Panc1 (cell line): ENCODE data around the gene SLC2A11. TPM values are rescaled to one million over a fixed set of nuclear protein-coding genes. Genes with fewer than 3 reads are reported as not detected.
A peak's percentile ranks its signal among the peaks of the same experiment; 100 is the strongest.

Experiments
- ATAC-seq: fragments of 200-7000 bp; cut with Tn5 transposase; 2 replicates; pipeline ENCODE4 v1.9.1; 2020; ENCODE audit warnings: mild to moderate bottlenecking, moderate library complexity
- BruUV-seq: library from RNA; stranded (reverse); fragments of 400-500 nt; replicated peaks from 2 replicates; lab custom pipeline; 2021; lab: Mats Ljungman, UMichigan
- CTCF ChIA-PET: fragments of 300-600 bp; sonication (Branson Sonifier 250); formaldehyde crosslinking; loops from one replicate; lab custom pipeline; 2022; ENCODE audit warnings: antibody characterized with exemption; lab: Charles Lee
- POLR2A ChIA-PET: fragments of 300-600 bp; sonication (Branson Sonifier 250); formaldehyde crosslinking; loops from one replicate; lab custom pipeline; 2022; ENCODE audit warnings: antibody characterized with exemption; lab: Charles Lee
- DNase-seq: peaks from one replicate; pipeline ENCODE4 v3.0.0-alpha.2; 2010; ENCODE audit warnings: low read depth, low spot score
- H3K27ac ChIP-seq: 2 replicates; pipeline ENCODE4 v1.5.1; 2011; ENCODE audit warnings: mild to moderate bottlenecking, low read length, inconsistent platforms
- H3K27me3 ChIP-seq: fragments of 200-500 bp; sonication (Bioruptor generic); 2 replicates; pipeline ENCODE4 v1.6.0; 2014; ENCODE audit warnings: low read length, inconsistent platforms; ENCODE audit not compliant: control insufficient read depth, insufficient read depth
- H3K36me3 ChIP-seq: fragments of 200-500 bp; sonication (Bioruptor generic); 2 replicates; pipeline ENCODE4 v1.5.1; 2014; ENCODE audit warnings: inconsistent platforms, mild to moderate bottlenecking, low read length, moderate library complexity; ENCODE audit not compliant: control insufficient read depth, insufficient read depth
- H3K4me1 ChIP-seq: 2 replicates; pipeline ENCODE4 v1.5.1; 2011; ENCODE audit warnings: inconsistent platforms, mild to moderate bottlenecking, low read length, moderate library complexity; ENCODE audit not compliant: control insufficient read depth, insufficient read depth
- H3K4me3 ChIP-seq, 2 experiments: 2 replicates each; pipeline ENCODE4 v1.5.1; 2011 to 2012; ENCODE audit warnings: low read depth in 2 of 2, low read length in 2 of 2, mild to moderate bottlenecking in 2 of 2, inconsistent platforms in 1 of 2, moderate library complexity in 1 of 2
- H3K9me3 ChIP-seq: fragments of 200-500 bp; sonication (Bioruptor generic); 2 replicates; pipeline ENCODE4 v1.5.1; 2014; ENCODE audit warnings: low read depth, mild to moderate bottlenecking, inconsistent platforms, low read length, moderate library complexity; ENCODE audit not compliant: control insufficient read depth, insufficient read depth
- POLR2AphosphoS5 ChIP-seq: IDR thresholded peaks from 2 replicates; pipeline ENCODE4 v1.6.1; 2012; ENCODE audit warnings: mild to moderate bottlenecking, low read depth, low read length, moderate library complexity
- SIN3A ChIP-seq: IDR thresholded peaks from 2 replicates; pipeline ENCODE4 v1.6.1; 2012; ENCODE audit warnings: low read depth, mild to moderate bottlenecking, low read length, moderate library complexity, borderline replicate concordance; ENCODE audit not compliant: insufficient read depth
- TCF7L2 ChIP-seq: IDR thresholded peaks from 2 replicates; pipeline ENCODE4 v1.6.1; 2011; ENCODE audit warnings: mild to moderate bottlenecking, low read depth, low read length, inconsistent platforms
- in situ Hi-C: cut with HindIII; loops from 2 replicates; pipeline ENCODE4 v1.10.0; 2016; ENCODE audit warnings: low sequenced_read_pairs, low pct_unique_long_range_greater_than_20kb
- intact Hi-C: fragments of 100-400 bp; cut with micrococcal nuclease; formaldehyde crosslinking; loops from one replicate; pipeline ENCODE4 v1.10.0; 2022; ENCODE audit not compliant: unreplicated experiment
- total RNA-seq: library from RNA; stranded (reverse); gene quantifications from one replicate; pipeline ENCODE4 v1.2.1, GENCODE V29; 2021; ENCODE audit not compliant: unreplicated experiment
- TF ChIP-seq, protein P1 (sequence below): fragments of 450-650 bp; IDR thresholded peaks from 2 replicates; pipeline ENCODE4 v1.5.1; 2017; ENCODE audit warnings: mild to moderate bottlenecking
- TF ChIP-seq, protein P2 (sequence below), 2 experiments: IDR thresholded peaks; 2 replicates each; pipeline ENCODE4 v1.6.1; 2011 to 2012; ENCODE audit warnings: low read depth in 2 of 2, control low read depth in 1 of 2, low read length in 1 of 2, mild to moderate bottlenecking in 1 of 2, moderate library complexity in 1 of 2; ENCODE audit not compliant: insufficient read depth in 1 of 2

Gene SLC2A11
- total RNA-seq, 1 experiment from 2014 or later = 33.8 TPM

DNA sequence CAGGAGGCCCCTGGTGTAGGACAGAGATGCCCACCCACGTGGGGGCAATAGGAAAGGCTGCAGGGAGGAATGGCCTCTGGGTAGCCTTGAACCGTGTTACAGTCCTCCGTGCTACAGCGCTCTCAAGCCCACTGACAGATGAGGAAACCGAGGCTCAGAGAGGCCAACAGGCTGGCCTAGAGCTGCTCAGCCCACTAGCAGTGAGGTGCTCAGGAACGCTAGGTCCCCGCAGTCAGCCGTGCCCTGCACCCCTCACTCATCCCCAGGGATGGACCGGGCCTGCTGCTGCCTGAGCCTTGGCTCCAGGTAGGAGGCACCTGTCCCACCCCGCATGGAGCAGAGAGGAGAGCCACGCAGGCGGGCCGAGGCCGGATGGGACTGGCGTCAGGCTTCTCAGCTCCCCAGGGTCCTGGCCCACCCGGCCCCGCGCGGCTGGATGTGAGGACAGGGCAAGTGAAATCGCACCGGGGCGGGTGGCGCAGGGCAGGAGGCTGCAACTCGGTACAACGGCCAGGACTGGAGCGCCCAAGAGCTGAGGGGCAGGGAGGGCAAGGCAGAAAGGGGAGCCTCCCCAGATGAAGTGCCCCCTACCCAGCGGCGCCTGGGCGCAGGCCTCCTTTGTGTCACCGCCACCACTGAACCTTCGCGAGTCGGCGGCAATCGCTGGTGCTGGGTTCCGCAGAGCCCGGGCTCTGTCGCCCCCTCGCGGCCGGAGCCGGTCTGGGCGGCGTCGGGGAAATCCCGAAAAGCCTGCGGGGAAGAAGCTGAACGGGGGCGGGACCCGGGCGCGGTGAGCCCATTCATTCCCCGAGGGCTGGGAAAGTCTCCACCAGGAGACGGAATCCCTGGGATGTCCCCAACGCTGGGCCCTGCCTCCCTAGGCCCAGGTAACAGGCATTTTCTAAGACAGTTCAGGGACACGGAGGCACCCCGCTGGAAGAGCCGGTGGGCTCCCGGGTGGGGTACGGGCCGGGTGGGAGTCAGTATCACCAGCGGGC, 8.4 kb upstream of the SLC2A11 start:
- in situ Hi-C loops (no loop called here), intact Hi-C loops (loop anchor here (10.0 kb wide), 2 partner anchors 75 to 225 kb away; partner anchors contain the start of gene MMP11)
- no peaks in the 10 kb centered on the region for H3K36me3 ChIP-seq
- H3K27me3 ChIP-seq = no peaks in the 10 kb centered on the region
- no peak overlapping the region for H3K27ac ChIP-seq
- TF ChIP-seq TCF7L2 (0 out of 2 replicates have a peak, but pooled peaks have one; percentile 48), SIN3A (no peak)
- TF ChIP-seq, protein P1, sequence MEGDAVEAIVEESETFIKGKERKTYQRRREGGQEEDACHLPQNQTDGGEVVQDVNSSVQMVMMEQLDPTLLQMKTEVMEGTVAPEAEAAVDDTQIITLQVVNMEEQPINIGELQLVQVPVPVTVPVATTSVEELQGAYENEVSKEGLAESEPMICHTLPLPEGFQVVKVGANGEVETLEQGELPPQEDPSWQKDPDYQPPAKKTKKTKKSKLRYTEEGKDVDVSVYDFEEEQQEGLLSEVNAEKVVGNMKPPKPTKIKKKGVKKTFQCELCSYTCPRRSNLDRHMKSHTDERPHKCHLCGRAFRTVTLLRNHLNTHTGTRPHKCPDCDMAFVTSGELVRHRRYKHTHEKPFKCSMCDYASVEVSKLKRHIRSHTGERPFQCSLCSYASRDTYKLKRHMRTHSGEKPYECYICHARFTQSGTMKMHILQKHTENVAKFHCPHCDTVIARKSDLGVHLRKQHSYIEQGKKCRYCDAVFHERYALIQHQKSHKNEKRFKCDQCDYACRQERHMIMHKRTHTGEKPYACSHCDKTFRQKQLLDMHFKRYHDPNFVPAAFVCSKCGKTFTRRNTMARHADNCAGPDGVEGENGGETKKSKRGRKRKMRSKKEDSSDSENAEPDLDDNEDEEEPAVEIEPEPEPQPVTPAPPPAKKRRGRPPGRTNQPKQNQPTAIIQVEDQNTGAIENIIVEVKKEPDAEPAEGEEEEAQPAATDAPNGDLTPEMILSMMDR = peak; percentile 94
- POLR2A ChIA-PET = no interaction called here
- no peaks in the 10 kb centered on the region; the same call in none of the 2 replicates for H3K4me1 ChIP-seq
- no TSS peak for BruUV-seq
- peak overlapping the region; percentile 32 to 47 for H3K4me3 ChIP-seq
- no peaks in the 10 kb centered on the region for H3K9me3 ChIP-seq
- DNase-seq = no peak
- peak; percentile 91 for ATAC-seq
- CTCF ChIA-PET = interaction anchor here (0.5 to 1.4 kb wide), 6 partner anchors 8 to 263 kb away, joined by 3 to 7 read pairs (median 4); partner anchors contain the start of gene SLC2A11

- H3K27ac ChIP-seq = no peak overlapping the region
- TF ChIP-seq SIN3A (no peak), TCF7L2 (no peak)
- no peaks in the 10 kb centered on the region for H3K27me3 ChIP-seq
- H3K4me3 ChIP-seq = no peak overlapping the region
- ATAC-seq = no peak
- no peaks in the 10 kb centered on the region for H3K36me3 ChIP-seq
- ChIA-PET CTCF (interaction anchor here (0.5 to 1.4 kb wide), 6 partner anchors 8 to 264 kb away, joined by 3 to 7 read pairs (median 4); partner anchors contain the start of gene SLC2A11), POLR2A (interaction anchor here (0.8 kb wide), 1 partner anchor 44 kb away, joined by 3 read pairs; no protein-coding TSS in a partner anchor)
- intact Hi-C loops = no loop called here
- no peak for DNase-seq
- no peaks in the 10 kb centered on the region for H3K9me3 ChIP-seq
- no TSS peak for BruUV-seq
- in situ Hi-C loops = no loop called here
- no peaks in the 10 kb centered on the region; the same call in none of the 2 replicates for H3K4me1 ChIP-seq
These were observed 7.5 kb upstream of the SLC2A11 start for GRCh38 chr22:23850136-23850611.

DNA sequence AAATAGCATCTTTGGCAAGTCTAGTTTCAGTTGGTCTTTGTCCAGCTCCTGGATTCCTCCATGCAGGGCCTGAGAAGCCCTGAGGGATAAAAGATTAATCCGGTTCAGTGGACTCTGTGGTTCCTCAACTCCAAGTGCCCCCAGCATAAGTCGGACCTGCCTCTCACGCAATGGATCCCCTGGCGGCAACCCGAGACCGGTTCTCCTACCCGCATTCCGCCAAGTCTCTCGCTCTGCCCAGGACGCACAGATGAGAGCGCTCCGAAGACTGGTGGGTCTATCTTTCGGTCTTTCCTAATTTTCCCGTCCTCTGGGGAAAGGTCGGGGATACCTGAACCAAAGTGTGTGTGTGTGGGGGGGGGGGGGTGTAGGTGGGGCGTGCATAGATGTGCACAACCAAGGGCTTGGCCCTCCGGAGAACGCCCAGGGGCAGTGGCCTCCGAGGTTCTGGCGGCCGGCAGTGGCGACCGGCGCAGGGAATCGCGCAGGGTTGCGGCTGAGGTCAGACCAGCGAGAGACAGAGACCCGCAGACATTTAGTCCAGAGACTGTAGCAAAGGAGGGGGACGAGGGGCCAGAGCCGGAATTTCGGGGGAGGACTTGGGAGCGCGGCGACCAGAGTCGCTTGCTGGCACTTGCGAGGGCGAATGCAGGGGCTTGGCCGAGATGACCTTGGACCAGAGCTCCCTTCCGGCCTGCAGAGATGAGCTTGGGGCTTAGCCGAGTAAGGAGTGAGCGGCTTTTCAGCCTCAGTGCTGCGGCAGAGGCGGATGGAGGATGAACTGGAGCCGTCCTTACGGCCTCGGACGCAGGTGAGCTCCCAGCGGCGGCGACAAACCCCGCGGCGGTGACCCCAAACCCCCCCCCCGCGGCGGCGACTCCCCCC, 712 bp upstream of the SLC2A11 start:
- ATAC-seq (peak; percentile 83), DNase-seq (no peak)
- CTCF ChIA-PET = interaction anchor here (0.5 to 1.3 kb wide), 6 partner anchors 7 to 96 kb away, joined by 3 to 16 read pairs (median 6); no protein-coding TSS in a partner anchor
- intact Hi-C loops (no loop called here), in situ Hi-C loops (no loop called here)
- H3K27ac ChIP-seq = peak overlapping the region; percentile 83
- peak overlapping the region; percentile 74 to 94 for H3K4me3 ChIP-seq
- peaks cover 7% of the 10 kb centered on the region for H3K4me1 ChIP-seq
- POLR2A ChIA-PET = interaction anchor here (0.6 kb wide), 1 partner anchor 22 kb away, joined by 3 read pairs; no protein-coding TSS in a partner anchor
- no peaks in the 10 kb centered on the region for H3K27me3 ChIP-seq
- no peaks in the 10 kb centered on the region for H3K9me3 ChIP-seq
- no peak for TF ChIP-seq POLR2AphosphoS5
- TF ChIP-seq, protein P2, sequence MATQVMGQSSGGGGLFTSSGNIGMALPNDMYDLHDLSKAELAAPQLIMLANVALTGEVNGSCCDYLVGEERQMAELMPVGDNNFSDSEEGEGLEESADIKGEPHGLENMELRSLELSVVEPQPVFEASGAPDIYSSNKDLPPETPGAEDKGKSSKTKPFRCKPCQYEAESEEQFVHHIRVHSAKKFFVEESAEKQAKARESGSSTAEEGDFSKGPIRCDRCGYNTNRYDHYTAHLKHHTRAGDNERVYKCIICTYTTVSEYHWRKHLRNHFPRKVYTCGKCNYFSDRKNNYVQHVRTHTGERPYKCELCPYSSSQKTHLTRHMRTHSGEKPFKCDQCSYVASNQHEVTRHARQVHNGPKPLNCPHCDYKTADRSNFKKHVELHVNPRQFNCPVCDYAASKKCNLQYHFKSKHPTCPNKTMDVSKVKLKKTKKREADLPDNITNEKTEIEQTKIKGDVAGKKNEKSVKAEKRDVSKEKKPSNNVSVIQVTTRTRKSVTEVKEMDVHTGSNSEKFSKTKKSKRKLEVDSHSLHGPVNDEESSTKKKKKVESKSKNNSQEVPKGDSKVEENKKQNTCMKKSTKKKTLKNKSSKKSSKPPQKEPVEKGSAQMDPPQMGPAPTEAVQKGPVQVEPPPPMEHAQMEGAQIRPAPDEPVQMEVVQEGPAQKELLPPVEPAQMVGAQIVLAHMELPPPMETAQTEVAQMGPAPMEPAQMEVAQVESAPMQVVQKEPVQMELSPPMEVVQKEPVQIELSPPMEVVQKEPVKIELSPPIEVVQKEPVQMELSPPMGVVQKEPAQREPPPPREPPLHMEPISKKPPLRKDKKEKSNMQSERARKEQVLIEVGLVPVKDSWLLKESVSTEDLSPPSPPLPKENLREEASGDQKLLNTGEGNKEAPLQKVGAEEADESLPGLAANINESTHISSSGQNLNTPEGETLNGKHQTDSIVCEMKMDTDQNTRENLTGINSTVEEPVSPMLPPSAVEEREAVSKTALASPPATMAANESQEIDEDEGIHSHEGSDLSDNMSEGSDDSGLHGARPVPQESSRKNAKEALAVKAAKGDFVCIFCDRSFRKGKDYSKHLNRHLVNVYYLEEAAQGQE (IDR thresholded peaks at IDR 0.05; ENCODE audit: insufficient read depth in 1 of 2, low read depth in 2 of 2, low read length in 1 of 2) = no peak
- TF ChIP-seq, protein P1 = no peak; the same call in 1 of the 2 replicates
- TF ChIP-seq TCF7L2 = no peak
- no peak; the same call in 1 of the 2 replicates for TF ChIP-seq SIN3A
- H3K36me3 ChIP-seq = no peaks in the 10 kb centered on the region
- no TSS peak for BruUV-seq
